Calu3 (cell line): ENCODE data around the gene TMC1. TPM values are rescaled to one million over a fixed set of nuclear protein-coding genes. Genes with fewer than 3 reads are reported as not detected.

ENCODE experiments used
- BruUV-seq: library from RNA; stranded (reverse); fragments of 400-500 nt; replicated peaks from 2 replicates; lab custom pipeline; 2021; lab: Mats Ljungman, UMichigan
- CTCF ChIA-PET: fragments of 300-600 bp; sonication (Branson Sonifier 250); formaldehyde crosslinking; loops from one replicate; lab custom pipeline; 2022; ENCODE audit warnings: antibody characterized with exemption; lab: Charles Lee
- DNase-seq: peaks from one replicate; pipeline ENCODE4 v3.0.0; 2022
- H3K27ac Mint-ChIP-seq: one replicate; pipeline ENCODE4 v1.8.0; 2022; ENCODE audit warnings: mixed read lengths; ENCODE audit not compliant: unreplicated experiment
- H3K27me3 Mint-ChIP-seq: one replicate; pipeline ENCODE4 v1.8.0; 2022; ENCODE audit warnings: mixed read lengths; ENCODE audit not compliant: unreplicated experiment
- H3K36me3 Mint-ChIP-seq: one replicate; pipeline ENCODE4 v1.8.0; 2022; ENCODE audit warnings: mild to moderate bottlenecking, moderate library complexity, mixed read lengths; ENCODE audit not compliant: insufficient read depth, unreplicated experiment
- H3K4me1 Mint-ChIP-seq: one replicate; pipeline ENCODE4 v1.8.0; 2022; ENCODE audit warnings: mild to moderate bottlenecking, low read depth, mixed read lengths; ENCODE audit not compliant: unreplicated experiment
- H3K4me3 Mint-ChIP-seq: one replicate; pipeline ENCODE4 v1.8.0; 2022; ENCODE audit warnings: mild to moderate bottlenecking, low read depth, moderate library complexity, mixed read lengths; ENCODE audit not compliant: unreplicated experiment
- H3K9me3 Mint-ChIP-seq: one replicate; pipeline ENCODE4 v1.8.0; 2022; ENCODE audit warnings: low read depth, mixed read lengths; ENCODE audit not compliant: unreplicated experiment
- CTCF ChIP-seq: fragments of 200-600 bp; IDR thresholded peaks from one replicate; pipeline ENCODE4 v1.8.0; 2022; ENCODE audit warnings: antibody characterized with exemption; ENCODE audit not compliant: unreplicated experiment
- intact Hi-C: fragments of 100-400 bp; cut with micrococcal nuclease; formaldehyde crosslinking; loops from one replicate; pipeline ENCODE4 v1.10.0; 2022; ENCODE audit not compliant: unreplicated experiment
- total RNA-seq: library from RNA; stranded (reverse); gene quantifications from 2 replicates; pipeline ENCODE4 v1.2.3, GENCODE V29; 2022

The TMC1 gene
- total RNA-seq, 1 experiment from 2014 or later, result not detected

- CTCF ChIA-PET, result no interaction called here
- DNase-seq, result no peak
- intact Hi-C loops, result loop anchor here (5.0 kb wide), 2 partner anchors 48 to 213 kb away; no protein-coding TSS in a partner anchor
- peaks cover 61% of the 10 kb centered on the region for H3K4me1 Mint-ChIP-seq
- no peaks in the 10 kb centered on the region for H3K9me3 Mint-ChIP-seq
- no TSS peak for BruUV-seq
- no peak overlapping the region for H3K4me3 Mint-ChIP-seq
- H3K36me3 Mint-ChIP-seq, result peaks cover 18% of the 10 kb centered on the region
- no peak overlapping the region for H3K27ac Mint-ChIP-seq
- no peaks in the 10 kb centered on the region for H3K27me3 Mint-ChIP-seq
- no peak for TF ChIP-seq CTCF
Observed at GRCh38 chr9:72575666-72576065, 54.3 kb downstream of the TMC1 start.

- no peak for TF ChIP-seq CTCF
- H3K27me3 Mint-ChIP-seq, result no peaks in the 10 kb centered on the region
- DNase-seq, result no peak
- CTCF ChIA-PET, result interaction anchor here (2.4 kb wide), 1 partner anchor 13 kb away, joined by 8 read pairs; no protein-coding TSS in a partner anchor
- H3K9me3 Mint-ChIP-seq, result no peaks in the 10 kb centered on the region
- H3K27ac Mint-ChIP-seq, result no peak overlapping the region
- peaks cover 63% of the 10 kb centered on the region for H3K4me1 Mint-ChIP-seq
- H3K4me3 Mint-ChIP-seq, result no peak overlapping the region
- intact Hi-C loops, result loop anchor here (5.0 kb wide), 2 partner anchors 49 to 214 kb away; no protein-coding TSS in a partner anchor
- BruUV-seq, result no TSS peak
- H3K36me3 Mint-ChIP-seq, result peaks cover 18% of the 10 kb centered on the region
Observed at GRCh38 chr9:72576087-72576486, 54.7 kb downstream of the TMC1 start.

GRCh38 chr9:72577212-72577753, 55.9 kb downstream of the TMC1 start:
- CTCF ChIA-PET, result interaction anchor here (0.8 to 2.4 kb wide), 3 partner anchors 12 to 215 kb away, joined by 3 to 8 read pairs (median 5); no protein-coding TSS in a partner anchor
- no peaks in the 10 kb centered on the region for H3K9me3 Mint-ChIP-seq
- H3K27ac Mint-ChIP-seq, result peak overlapping the region; percentile 84
- H3K36me3 Mint-ChIP-seq, result peaks cover 18% of the 10 kb centered on the region
- no peak for TF ChIP-seq CTCF
- DNase-seq, result no peak
- no TSS peak for BruUV-seq
- H3K4me3 Mint-ChIP-seq, result peak overlapping the region; percentile 9
- intact Hi-C loops, result loop anchor here (5.0 kb wide), 2 partner anchors 50 to 215 kb away; no protein-coding TSS in a partner anchor
- no peaks in the 10 kb centered on the region for H3K27me3 Mint-ChIP-seq
- peaks cover 63% of the 10 kb centered on the region for H3K4me1 Mint-ChIP-seq

GRCh38 chr9:72579190-72579589, 57.8 kb downstream of the TMC1 start:
- Mint-ChIP-seq H3K27ac (peak overlapping the region; percentile 91), H3K27me3 (no peaks in the 10 kb centered on the region), H3K4me1 (peaks cover 66% of the 10 kb centered on the region), H3K9me3 (no peaks in the 10 kb centered on the region), H3K36me3 (peaks cover 18% of the 10 kb centered on the region), H3K4me3 (peak overlapping the region; percentile 56)
- TF ChIP-seq CTCF, result no peak
- no TSS peak for BruUV-seq
- DNase-seq, result peak; percentile 62
- intact Hi-C loops, result loop anchor here (5.0 kb wide), 2 partner anchors 52 to 217 kb away; no protein-coding TSS in a partner anchor
- CTCF ChIA-PET, result no interaction called here
